Prostate gland (tissue), 2 donors: ENCODE measurements around the gene MBD3L1. TPM values are rescaled to one million over a fixed set of nuclear protein-coding genes. Genes with fewer than 3 reads are reported as not detected.

ENCODE experiments used
- DNase-seq: peaks from one replicate; pipeline ENCODE4 v3.0.0-alpha.2; 2019; ENCODE audit warnings: low spot score
- H3K27ac ChIP-seq, 2 donors: fragments of 200-600 bp; sonication (generic); 2 replicates each; pipeline ENCODE4 v1.5.1; 2017 to 2019
- H3K27me3 ChIP-seq: fragments of 200-600 bp; sonication (generic); replicated peaks from 2 replicates; pipeline ENCODE4 v1.5.1; 2019; ENCODE audit not compliant: insufficient read depth
- H3K36me3 ChIP-seq, 2 donors: fragments of 200-600 bp; sonication (generic); 1 replicate in 1 of 2; 2 replicates in 1 of 2; pipeline versions ENCODE4 v1.5.1 to v1.8.1; 2017 to 2019
- H3K4me1 ChIP-seq: fragments of 200-600 bp; sonication (generic); replicated peaks from 2 replicates; pipeline ENCODE4 v1.5.1; 2019
- H3K4me3 ChIP-seq, 2 donors: fragments of 200-600 bp; sonication (generic); 2 replicates each; pipeline ENCODE4 v1.5.1; 2017 to 2019
- H3K9me3 ChIP-seq: fragments of 200-600 bp; sonication (generic); 2 replicates; pipeline ENCODE4 v1.5.1; 2017
- CTCF ChIP-seq, 4 experiments: fragments of 200-600 bp in 2 of 4; fragments of 450-650 bp in 2 of 4; sonication (generic) in 2 of 4; IDR thresholded peaks; 1 replicate in 3 of 4; 2 replicates in 1 of 4; pipeline ENCODE4 v1.5.1; 2016 to 2019; ENCODE audit warnings: antibody characterized with exemption in 4 of 4, mild to moderate bottlenecking in 2 of 4, moderate library complexity in 2 of 4
- POLR2A ChIP-seq: fragments of 450-650 bp; IDR thresholded peaks from one replicate; pipeline ENCODE4 v1.6.1; 2016; ENCODE audit warnings: antibody characterized with exemption, mild to moderate bottlenecking
- POLR2AphosphoS5 ChIP-seq: sonication (generic); formaldehyde crosslinking; IDR thresholded peaks from one replicate; pipeline ENCODE4 v1.6.1; 2017; ENCODE audit warnings: antibody characterized with exemption
- WGBS: methylation state at CpG from one replicate; pipeline ENCODE4 v1.1.5; 2018; 5-methylcytosine and 5-hydroxymethylcytosine counted together
- intact Hi-C: fragments of 100-400 bp; cut with DNase I; formaldehyde crosslinking; loops from one replicate; pipeline ENCODE4 v1.14.2; 2022
- total RNA-seq, 2 donors: library from RNA; depleted of rRNA; stranded (reverse); fragments of >200 nt; gene quantifications; one replicate each; pipeline ENCODE4 v1.1.0, GENCODE V29; 2016

Gene MBD3L1
- total RNA-seq, 2 donors from 2014 or later, result not detected

- Histone ChIP-seq H3K27ac (no peak overlapping the region), H3K4me3 (no peak overlapping the region), H3K27me3 (no peaks in the 10 kb centered on the region), H3K9me3 (no peaks in the 10 kb centered on the region), H3K4me1 (no peaks in the 10 kb centered on the region), H3K36me3 (peaks cover 11 to 24% of the 10 kb centered on the region in 2 donors)
- TF ChIP-seq POLR2A (no peak), CTCF (IDR thresholded peaks at IDR 0.05) (no peak), POLR2AphosphoS5 (no peak)
- intact Hi-C loops, result no loop called here
- no peak for DNase-seq
Measured at GRCh38 chr19:8827277-8827676, 4.9 kb upstream of the MBD3L1 start.

- TF ChIP-seq CTCF (IDR thresholded peaks at IDR 0.05), result no peak
- no peak for TF ChIP-seq POLR2A
- no peak for TF ChIP-seq POLR2AphosphoS5
- no peak for DNase-seq
- Histone ChIP-seq H3K36me3 (no peaks in the 10 kb centered on the region), H3K9me3 (no peaks in the 10 kb centered on the region), H3K27me3 (no peaks in the 10 kb centered on the region), H3K27ac (peak overlapping the region in 1 of 2 donors; percentile 91), H3K4me3 (peak overlapping the region; percentile 73 to 87), H3K4me1 (no peaks in the 10 kb centered on the region)
- 46% methylated on average over 6 of the region's 6 CpGs for WGBS
- intact Hi-C loops, result no loop called here
Measured at GRCh38 chr19:8831373-8831772, 804 bp upstream of the MBD3L1 start.

- intact Hi-C loops, result no loop called here
- no peak for DNase-seq
- Histone ChIP-seq H3K9me3 (no peaks in the 10 kb centered on the region), H3K27ac (peak overlapping the region; percentile 91 to 95), H3K4me1 (no peaks in the 10 kb centered on the region), H3K4me3 (peak overlapping the region; percentile 73 to 87), H3K36me3 (no peaks in the 10 kb centered on the region), H3K27me3 (no peaks in the 10 kb centered on the region)
- no peak for TF ChIP-seq POLR2A
- no peak for TF ChIP-seq CTCF (IDR thresholded peaks at IDR 0.05)
- TF ChIP-seq POLR2AphosphoS5, result no peak
- 0% methylated on average over 13 of the region's 16 CpGs for WGBS
Measured at GRCh38 chr19:8831832-8832131, 395 bp upstream of the MBD3L1 start.

GRCh38 chr19:8835446-8835845 is 3.3 kb downstream of the MBD3L1 start:
- no peak overlapping the region for H3K4me3 ChIP-seq
- intact Hi-C loops, result no loop called here
- no peaks in the 10 kb centered on the region for H3K9me3 ChIP-seq
- 69% methylated on average over 2 of the region's 2 CpGs for WGBS
- no peaks in the 10 kb centered on the region for H3K27me3 ChIP-seq
- TF ChIP-seq POLR2AphosphoS5 (no peak), POLR2A (no peak), CTCF (IDR thresholded peaks at IDR 0.05) (no peak)
- no peak for DNase-seq
- H3K36me3 ChIP-seq, result no peaks in the 10 kb centered on the region
- no peak overlapping the region for H3K27ac ChIP-seq
- H3K4me1 ChIP-seq, result no peaks in the 10 kb centered on the region

- 92% methylated on average over 3 of the region's 3 CpGs for WGBS
- no peaks in the 10 kb centered on the region for H3K4me1 ChIP-seq
- intact Hi-C loops, result no loop called here
- H3K9me3 ChIP-seq, result no peaks in the 10 kb centered on the region
- no peaks in the 10 kb centered on the region for H3K27me3 ChIP-seq
- TF ChIP-seq POLR2A (no peak), POLR2AphosphoS5 (no peak), CTCF (IDR thresholded peaks at IDR 0.05) (no peak)
- H3K27ac ChIP-seq, result no peak overlapping the region
- DNase-seq, result no peak
- no peak overlapping the region for H3K4me3 ChIP-seq
- H3K36me3 ChIP-seq, result no peaks in the 10 kb centered on the region
Measured at GRCh38 chr19:8835877-8836276, 3.7 kb downstream of the MBD3L1 start.
